IPS-NIHi7 (cell line): ENCODE data around the gene TPI1.
"Not testable (repeated sequence)": the region's sequence is repeated elsewhere in the genome, so short reads cannot be mapped to it uniquely, and the experiment has no call there.

ENCODE experiments used
- DNase-seq: peaks from one replicate; pipeline ENCODE4 v3.0.0; 2012; ENCODE audit warnings: mixed read lengths; ENCODE audit errors: extremely low spot score

TPI1 gene

DNA sequence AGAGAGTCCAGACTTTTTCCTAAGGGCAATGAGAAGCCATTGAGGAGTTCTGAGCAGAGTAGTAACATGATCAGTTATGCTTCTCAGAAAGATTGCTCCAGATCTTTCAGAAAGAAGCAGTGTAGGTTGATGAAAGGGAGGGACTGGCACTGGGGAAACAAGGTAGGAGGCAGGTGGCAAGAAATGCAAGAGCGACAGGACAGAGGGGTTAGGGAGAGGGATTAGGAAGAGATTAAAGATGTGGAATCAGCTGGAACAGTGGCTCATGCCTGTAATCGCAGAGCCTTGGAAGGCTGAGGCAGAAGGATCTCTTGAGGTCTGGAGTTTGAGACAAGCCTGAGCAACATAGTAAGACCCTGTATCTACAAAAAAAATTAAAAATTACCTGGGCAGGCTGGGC is 19.7 kb upstream of the TPI1 start:
- no peak for DNase-seq

DNA sequence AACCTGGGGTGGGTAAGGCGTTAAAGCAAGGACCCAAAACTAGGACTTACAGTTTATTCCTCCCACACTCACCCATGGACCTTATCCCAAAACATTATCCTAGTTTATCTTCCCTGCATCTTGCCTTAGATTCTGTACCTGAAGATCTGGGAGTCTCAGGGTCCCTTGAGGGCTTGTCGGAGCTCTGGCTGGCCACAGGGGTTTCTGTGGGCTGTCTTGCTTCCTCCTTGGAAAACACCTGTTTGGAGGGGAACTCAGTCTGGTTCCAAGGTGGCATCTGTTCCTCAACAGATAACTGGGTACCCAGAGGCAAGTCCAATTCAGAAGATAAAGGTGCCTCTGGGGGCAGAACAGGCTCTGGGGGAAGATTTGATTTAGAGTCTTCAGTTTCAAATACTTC is 17.9 kb upstream of the TPI1 start:
- DNase-seq: no peak

DNA sequence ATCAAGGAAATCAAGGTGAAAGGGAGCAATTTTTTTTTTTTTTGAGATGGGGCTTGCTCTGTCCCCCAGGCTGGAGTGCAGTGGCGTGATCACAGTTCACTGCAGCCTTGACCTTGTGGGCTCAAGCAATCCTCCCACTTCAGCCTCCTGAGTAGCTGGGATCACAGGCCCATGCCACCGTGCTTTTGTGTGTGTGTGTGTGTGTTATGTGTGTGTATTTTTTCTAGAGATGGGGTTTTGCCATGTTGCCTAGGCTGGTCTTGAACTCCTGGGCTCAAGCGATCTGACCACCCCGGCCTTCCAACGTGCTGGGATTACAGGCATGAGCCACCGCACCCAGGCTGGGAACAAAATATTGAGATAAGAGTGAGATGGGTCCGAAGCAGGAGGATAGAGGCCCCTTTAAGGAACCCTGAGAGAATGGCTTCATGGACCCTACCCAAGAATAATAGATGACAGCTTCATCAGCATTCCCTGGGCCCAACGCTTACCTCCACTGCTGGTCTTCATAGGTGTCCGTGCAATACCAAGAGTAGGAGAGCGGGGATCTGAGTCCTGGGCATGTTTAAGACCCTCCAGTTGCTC is 17.3 kb upstream of the TPI1 start:
- DNase-seq: no peak

DNA sequence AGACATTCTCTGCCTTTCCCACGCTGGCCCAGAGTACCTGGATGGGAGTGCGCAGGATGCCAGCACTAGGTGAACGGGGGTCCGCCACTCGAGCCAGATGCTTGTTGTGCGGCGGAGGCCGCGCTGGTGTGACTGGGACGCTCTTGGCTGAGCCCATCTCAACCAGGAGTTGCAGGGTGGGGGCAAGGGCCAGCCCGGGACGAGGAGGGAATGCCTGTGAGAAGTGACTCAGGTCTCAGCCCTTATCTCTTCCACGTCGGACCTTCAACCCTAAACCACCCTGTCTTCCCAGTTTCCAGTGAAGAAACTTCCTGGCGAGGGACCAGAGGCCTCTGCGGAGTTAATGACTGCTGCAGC is 16.6 kb upstream of the TPI1 start:
- DNase-seq: peak; percentile 41

DNA sequence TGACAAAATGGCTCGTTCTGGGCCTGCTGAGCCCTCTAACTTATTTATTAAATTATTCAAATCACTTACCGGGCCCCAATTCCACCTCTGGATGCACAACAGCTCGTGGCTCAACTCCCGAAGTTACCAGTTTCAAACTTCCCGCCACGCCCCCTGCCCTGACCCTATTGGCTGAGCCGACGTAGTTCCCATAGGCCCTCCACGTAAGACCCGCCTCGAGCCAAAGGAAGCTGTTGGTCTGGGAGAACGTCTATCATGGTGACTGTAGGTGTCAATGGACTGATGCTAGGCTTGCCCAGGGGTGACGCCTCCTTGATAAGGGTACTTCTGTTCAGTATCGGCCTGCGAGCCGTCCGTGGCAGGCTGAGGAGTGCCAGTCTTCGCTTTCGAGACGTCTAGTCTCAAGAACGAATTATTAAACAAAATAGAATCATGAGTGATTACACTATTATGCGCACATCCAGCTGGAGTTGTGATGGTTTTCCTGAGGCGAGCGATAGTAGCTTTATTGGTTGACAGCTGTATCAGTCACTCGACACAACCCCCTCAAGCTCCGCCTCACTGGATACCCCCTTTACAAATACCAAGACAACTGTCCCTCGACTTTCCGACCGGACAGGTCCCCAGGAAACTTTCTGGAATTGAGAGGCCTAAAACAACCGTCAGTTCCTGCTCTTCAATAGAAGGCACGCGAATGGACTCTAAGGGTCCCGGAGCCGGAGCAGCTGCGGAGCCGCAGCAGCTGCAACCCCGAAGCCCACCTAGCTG is 16.0 kb upstream of the TPI1 start, which contains the start of gene CDCA3:
Gene CDCA3 (minus strand): TSS at position 134 of the 768 bp plus-strand sequence. CDS start 334 bp downstream, outside the sequence.
- DNase-seq: peak; percentile 100

DNA sequence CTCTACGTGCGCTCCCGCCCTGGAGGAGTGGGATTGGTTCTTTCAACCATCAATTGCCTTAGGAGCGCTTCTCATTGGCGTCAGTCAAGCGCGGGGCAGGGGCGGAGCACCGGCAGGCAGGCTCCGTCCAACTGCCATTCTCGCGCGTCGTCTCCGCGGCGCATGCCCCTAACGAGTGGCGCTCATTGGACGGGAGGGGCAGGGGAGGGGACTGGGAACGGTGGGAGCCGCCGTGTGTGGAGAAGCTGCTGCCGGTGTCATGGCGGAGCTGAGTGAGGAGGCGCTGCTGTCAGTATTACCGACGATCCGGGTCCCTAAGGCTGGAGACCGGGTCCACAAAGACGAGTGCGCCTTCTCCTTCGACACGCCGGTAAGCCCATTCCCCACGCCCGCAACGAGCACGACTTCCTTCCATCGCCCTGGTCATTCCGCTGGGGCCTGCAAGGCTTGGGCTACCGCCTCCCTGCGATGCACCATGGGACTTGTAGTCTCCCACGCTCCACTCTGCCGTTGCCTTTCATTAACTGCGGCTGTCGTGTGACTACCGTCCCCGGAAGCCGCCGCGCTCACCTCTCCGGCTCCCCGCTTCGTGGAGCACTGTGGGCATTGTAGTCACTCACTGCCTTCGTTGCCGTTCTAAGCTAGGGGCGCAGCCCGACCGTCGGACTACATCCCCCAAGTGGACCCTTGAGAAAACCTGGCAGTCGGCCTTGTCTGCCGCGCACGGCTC is 15.2 kb upstream of the TPI1 start, which contains the start of gene USP5:
Gene USP5 (plus strand): TSS at position 230 of the 730 bp plus-strand sequence. CDS start 30 bp downstream, at position 260.
- peak; percentile 95 for DNase-seq

DNA sequence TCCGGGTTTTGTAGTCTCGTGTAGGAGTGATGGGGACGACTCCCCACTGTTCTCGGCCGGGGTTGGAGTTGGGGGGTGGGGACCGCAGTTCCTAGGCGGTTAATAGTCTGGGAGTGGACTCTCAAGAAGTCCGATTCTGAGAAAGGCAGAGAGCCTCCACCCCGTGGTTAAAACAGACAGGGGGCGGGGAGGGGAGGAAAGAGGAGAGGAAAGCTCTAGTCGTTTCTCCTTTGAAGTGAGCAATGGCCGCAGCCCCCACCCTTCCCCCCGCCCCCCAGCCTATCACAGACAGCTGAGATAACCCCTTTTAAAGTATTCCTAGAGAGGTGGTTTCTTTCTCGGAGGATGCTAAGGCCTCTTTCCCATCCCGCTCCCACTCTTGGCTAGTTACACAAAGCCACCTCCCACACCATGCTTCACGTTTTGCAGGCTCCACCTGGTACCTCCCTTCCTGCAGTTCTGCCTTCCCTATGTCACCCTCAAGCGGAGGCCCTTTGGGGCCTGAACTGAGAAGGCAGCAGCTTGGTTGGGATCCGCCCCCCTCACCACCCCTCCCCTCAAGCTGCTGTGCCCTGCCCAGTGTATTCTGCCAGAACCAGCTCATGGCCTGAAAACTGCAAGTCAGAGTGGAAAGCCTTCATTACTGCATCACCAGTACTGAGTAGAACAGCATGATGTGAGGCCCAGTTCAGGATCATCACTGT is 14.5 kb upstream of the TPI1 start:
- peak; percentile 53 for DNase-seq

DNA sequence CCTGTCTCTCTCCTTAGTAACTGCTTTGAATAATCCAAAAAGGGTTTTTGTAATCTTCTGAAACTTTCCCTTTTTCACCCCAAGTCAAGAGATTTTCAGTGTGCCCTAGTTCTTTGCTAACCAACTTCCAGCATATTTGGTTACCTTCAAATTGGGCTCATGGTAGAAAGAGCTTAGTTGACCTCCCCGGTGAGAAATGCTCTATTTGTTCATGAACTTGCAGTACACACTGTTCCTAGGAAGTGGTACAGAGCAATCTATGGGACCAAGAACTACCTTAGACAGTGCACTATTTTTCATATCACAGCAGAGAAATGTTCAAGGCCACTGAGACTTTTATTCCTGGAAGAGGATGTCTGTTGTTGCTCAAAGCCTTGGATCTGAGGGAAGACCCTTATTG is 13.7 kb upstream of the TPI1 start:
- no peak for DNase-seq

DNA sequence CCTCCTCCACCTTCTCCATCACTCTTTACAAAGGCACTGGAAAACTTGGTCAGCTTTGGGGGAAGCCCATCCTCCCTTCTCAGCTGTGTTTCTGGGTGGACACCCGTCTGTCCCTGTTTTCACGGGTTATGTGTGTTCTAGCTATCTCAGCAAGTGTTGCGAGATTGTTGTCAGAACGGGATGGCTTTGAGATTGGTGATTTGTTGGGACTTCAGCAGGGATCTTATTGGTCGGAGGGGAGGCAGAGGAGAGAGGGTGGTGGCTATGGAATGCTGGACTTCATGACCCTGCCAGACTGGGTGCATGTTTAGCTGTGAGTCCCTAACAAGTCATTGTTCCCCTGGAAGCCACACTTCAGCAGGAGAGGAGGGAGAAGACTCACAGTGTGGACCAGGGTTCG is 13.3 kb upstream of the TPI1 start:
- no peak for DNase-seq

DNA sequence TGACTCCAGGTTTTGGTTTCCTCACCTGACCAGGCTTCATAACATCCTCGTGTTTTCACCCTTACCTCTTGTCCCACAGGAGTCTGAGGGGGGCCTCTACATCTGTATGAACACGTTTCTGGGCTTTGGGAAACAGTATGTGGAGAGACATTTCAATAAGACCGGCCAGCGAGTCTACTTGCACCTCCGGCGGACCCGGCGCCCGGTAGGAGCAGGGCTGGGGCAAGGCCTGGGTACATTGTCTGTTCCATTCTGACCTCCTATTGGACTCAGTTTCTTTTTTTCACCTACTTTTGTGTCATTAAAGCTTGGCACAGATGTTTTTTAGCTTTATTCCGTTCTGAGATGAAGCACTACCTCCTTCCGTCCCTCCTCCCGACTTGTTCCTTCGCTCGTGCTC is 12.0 kb upstream of the TPI1 start:
- no peak for DNase-seq

DNA sequence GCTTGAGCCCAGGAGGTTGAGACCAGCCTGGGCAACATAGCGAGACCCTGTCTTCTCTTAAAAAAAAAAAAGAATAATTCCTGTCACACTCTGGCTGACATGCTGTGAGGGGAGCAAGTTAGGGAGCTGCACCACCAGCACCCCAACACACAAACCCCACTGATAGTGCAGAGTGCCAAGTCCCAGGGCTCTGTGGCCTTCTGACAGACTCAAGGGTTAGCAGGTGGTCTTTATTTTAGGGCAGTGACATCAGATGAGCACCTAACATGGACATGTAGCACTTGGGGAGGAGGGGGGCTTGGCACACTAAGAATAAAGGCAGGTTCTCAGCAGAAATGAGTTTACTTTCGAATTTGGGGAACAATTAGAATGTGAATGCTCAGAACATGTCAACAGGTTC is 8.5 kb upstream of the TPI1 start:
- no peak for DNase-seq

DNA sequence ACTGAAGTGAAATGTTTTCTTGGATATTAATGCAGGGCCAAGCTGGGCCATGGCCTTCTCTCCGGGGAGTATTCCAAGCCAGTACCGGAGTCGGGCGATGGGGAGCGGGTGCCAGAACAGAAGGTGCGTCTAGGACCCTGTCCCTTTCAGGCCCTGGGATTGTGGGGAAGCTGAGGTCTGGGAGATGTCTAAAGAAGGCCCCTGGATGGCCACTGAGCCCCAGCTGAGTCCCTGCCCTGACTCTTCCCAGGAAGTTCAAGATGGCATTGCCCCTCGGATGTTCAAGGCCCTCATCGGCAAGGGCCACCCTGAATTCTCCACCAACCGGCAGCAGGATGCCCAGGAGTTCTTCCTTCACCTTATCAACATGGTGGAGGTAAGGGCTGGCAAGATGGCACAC is 7.2 kb upstream of the TPI1 start:
- DNase-seq: no peak

DNA sequence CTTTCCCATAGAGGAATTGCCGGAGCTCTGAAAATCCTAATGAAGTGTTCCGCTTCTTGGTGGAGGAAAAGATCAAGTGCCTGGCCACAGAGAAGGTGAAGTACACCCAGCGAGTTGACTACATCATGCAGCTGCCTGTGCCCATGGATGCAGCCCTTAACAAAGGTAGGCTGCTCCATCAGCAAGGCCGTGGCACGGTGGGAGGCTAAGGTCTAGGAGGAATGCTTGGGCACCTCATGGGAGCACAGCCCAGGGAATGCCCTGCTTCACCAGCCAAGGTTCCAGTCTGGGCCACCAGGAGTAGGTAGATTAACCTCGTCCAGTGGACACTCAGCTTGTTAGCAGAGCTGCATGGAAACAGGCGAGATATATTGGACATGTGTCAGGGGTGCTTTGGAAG is 6.4 kb upstream of the TPI1 start:
- no peak for DNase-seq

DNA sequence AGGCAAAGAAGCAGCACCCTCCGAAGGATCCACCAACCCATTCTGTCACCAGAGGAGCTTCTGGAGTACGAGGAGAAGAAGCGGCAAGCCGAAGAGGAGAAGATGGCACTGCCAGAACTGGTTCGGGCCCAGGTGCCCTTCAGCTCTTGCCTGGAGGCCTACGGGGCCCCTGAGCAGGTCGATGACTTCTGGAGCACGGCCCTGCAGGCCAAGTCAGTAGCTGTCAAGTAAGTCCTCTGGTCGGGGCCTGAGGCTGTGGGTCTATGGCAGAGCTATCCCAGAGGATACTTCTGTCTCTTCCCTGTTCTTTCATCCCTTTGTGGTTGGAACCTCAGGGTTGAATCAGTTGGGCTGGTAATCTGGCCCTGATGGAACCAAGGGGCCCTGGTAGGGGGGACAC is 5.9 kb upstream of the TPI1 start:
- DNase-seq: no peak

DNA sequence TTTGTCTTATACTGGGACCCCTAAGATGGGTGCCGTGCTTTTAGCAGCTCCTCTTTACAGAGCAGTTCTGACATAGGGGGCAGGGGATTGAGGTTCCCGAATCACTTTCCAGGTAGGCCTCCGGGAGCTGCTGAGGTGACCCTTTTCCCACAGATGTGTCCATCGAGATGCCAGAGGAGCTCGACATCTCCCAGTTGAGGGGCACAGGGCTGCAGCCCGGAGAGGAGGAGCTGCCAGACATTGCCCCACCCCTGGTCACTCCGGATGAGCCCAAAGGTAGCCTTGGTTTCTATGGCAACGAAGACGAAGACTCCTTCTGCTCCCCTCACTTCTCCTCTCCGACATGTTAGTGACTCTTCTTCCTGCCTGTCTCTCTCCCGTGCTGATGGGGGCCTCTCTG is 4.3 kb upstream of the TPI1 start:
- no peak for DNase-seq

DNA sequence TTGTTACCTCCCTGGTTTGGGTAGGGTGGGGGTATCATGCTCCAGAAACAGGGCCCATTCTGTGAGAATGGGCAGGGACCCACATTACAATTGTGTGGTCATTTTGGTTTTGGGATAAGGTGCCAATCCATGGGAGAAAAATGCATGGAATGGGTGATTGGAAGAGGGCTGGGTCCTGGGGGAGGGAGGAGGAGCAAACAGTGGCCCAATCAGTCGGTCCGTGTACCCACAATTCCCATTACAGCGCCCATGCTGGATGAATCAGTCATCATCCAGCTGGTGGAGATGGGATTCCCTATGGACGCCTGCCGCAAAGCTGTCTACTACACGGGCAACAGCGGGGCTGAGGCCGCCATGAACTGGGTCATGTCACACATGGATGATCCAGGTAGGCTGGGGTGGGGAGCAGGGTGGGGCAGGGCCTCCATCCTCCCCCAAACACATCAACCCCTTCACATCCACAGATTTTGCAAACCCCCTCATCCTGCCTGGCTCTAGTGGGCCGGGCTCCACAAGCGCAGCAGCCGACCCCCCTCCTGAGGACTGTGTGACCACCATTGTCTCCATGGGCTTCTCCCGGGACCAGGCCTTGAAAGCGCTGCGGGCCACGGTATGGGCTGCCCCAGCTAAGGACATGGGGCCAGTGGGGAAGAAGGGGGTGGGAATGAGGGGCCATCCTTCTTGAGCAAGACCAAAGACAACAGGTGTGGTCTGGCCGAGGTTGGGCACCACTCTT is 3.6 kb upstream of the TPI1 start:
- DNase-seq: no peak

DNA sequence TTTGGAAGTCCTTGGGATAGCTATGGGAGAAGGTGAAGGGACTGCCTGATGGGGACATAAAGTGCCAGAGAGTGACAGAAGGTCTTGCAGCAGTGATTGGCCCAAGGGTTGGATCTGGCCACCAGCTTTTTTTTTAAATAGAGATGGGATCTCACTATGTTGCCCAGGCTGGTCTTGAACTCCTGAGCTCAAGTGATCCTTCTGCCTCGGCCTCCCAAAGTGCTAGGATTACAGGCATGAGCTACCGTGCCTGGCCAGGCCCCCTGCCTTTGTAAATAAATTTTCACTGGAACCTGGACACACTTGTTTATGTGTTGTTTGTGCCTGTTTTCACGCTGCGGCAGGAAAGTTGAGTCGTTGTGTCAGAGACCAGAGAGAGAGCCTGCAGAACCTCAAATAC is 2.0 kb upstream of the TPI1 start:
- not testable (repeated sequence) for DNase-seq

DNA sequence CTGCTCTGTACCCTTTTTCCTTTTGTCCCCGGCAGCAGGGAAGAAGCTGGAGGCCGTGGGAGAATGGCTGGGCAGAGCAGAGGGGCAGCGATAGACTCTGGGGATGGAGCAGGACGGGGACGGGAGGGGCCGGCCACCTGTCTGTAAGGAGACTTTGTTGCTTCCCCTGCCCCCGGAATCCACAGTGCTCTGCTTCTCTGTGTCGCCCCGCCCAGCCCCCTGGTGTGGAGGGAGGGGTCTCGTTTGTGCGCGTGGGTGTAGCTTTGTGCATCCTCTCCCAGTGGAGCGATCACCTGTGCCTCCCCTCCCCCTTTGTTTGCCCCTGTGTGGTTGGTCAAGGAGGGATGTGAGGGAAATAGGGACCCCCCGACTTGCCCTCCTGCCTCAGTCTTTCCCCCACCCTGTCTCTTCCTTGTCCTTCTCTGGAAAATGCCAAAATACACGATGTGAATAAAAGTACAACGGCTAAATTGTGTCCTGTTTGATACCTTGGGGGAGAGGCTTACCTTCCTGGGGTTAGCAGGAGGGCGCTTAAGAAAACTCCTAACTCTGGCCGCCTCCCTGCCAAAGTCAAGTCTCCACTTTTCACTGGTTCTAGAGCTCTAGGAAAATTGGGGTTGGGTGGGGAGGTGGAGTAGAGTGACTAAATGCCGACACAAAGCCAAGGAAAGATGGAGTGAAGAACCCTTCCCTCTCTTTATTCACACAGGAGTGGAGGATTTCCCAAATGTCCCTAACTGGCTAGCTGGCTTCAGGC is 990 bp upstream of the TPI1 start:
- peak; percentile 64 for DNase-seq

DNA sequence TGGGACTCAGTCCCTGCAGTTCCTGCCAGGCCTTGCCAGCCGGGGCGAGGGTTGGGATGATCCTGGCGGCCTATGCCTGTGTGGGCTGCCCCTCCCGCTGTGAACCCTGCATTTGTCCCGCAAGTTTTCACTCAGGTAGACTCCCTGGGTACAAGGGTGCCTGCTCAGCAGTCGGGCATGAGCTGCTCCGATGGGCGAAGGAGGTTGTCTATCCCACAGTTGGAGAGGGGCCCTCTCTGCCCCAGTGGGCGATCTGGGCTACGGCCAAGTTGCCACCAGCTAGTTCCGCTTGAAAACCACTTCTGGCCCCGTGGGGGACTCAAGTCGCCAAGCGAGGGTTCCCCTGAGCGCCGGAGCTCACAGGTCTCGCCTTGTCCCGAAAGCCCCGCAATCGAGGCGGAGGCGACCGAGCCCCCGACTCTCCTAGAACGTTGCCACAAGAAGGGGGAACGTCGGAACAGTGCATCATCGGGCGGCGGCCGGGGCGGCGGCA is 365 bp upstream of the TPI1 start:
- DNase-seq: no peak

DNA sequence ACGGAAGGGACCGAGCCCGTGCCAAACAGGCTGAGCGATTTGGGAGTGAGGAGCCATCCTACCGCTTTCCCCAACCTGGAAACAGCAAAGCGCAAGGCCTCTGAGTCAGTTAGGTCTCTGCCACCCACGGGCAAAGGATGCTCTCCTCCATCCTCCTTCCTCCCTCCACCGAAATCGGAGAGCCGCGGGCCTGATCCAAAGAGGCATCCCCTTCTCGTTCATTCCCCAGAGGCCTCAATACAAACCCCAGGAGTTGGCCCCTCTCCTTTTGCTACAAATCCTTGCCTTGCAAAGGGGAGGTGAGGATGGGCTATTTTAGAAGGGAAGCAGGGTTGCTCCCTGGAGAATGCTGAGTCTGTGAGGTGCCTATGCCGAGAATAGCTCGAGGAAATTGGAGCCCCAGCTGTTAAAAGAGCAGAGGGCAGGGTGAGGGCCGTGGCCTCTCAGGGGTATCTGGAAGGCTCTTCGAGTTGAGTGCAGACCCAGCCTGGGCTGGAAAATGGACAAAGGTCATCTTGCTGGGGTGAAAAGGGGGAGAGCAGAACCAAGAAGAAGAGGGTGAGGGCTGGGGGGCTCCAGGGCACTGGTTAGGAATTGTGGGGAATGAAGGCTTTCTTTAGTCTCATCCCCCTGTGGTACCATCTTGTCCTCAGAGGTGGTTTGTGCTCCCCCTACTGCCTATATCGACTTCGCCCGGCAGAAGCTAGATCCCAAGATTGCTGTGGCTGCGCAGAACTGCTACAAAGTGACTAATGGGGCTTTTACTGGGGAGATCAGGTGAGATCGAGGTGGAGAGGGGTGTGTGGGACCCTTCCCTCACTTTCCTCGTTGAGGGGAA is 1.1 kb downstream of the TPI1 start:
- no peak for DNase-seq
